OCI-LY7 (cell line): ENCODE measurements around the gene TULP4. TPM values are rescaled to one million over a fixed set of nuclear protein-coding genes. Genes with fewer than 3 reads are reported as not detected.

Source experiments
- BruUV-seq: library from RNA; stranded (reverse); fragments of 400-500 nt; replicated peaks from 2 replicates; lab custom pipeline; 2021; lab: Mats Ljungman, UMichigan
- CTCF ChIA-PET: fragments of 300-600 bp; sonication (Branson Sonifier 250); formaldehyde crosslinking; loops from one replicate; lab custom pipeline; 2022; ENCODE audit warnings: antibody characterized with exemption; ENCODE audit not compliant: unreplicated experiment; lab: Charles Lee
- POLR2A ChIA-PET: fragments of 300-600 bp; sonication (Branson Sonifier 250); formaldehyde crosslinking; loops from one replicate; lab custom pipeline; 2022; ENCODE audit warnings: antibody characterized with exemption; lab: Charles Lee
- DNase-seq: peaks from one replicate; pipeline ENCODE4 v3.0.0-alpha.2; 2015; ENCODE audit warnings: low spot score
- H2AFZ ChIP-seq: fragments of 200-600 bp; sonication (generic), shearing (Covaris generic); 2 replicates; pipeline ENCODE4 v1.6.1; 2014; ENCODE audit warnings: mild to moderate bottlenecking, antibody characterized with exemption, low read length, moderate library complexity
- H3K27ac ChIP-seq: fragments of 200-600 bp; sonication (generic); 2 replicates; pipeline ENCODE4 v1.5.1; 2014; ENCODE audit warnings: mixed run types, low read depth, mild to moderate bottlenecking, moderate library complexity, low read length, inconsistent platforms; ENCODE audit not compliant: poor library complexity, severe bottlenecking
- H3K36me3 ChIP-seq: fragments of 200-600 bp; sonication (generic); 2 replicates; pipeline ENCODE4 v1.6.1; 2014; ENCODE audit warnings: mild to moderate bottlenecking, antibody characterized with exemption, low read length, moderate library complexity, mixed read lengths; ENCODE audit not compliant: insufficient read depth
- H3K4me1 ChIP-seq: fragments of 200-600 bp; sonication (generic); 2 replicates; pipeline ENCODE4 v1.5.1; 2014; ENCODE audit warnings: mild to moderate bottlenecking, low read length; ENCODE audit not compliant: insufficient read depth, poor library complexity, severe bottlenecking
- H3K4me2 ChIP-seq: fragments of 200-600 bp; sonication (generic); 2 replicates; pipeline ENCODE4 v1.6.1; 2014; ENCODE audit warnings: mild to moderate bottlenecking, low read length
- H3K4me3 ChIP-seq: fragments of 200-600 bp; sonication (generic); 2 replicates; pipeline ENCODE4 v1.5.1; 2014; ENCODE audit warnings: mild to moderate bottlenecking, low read depth, low read length; ENCODE audit not compliant: poor library complexity, severe bottlenecking
- H3K79me2 ChIP-seq: fragments of 200-600 bp; sonication (generic); 2 replicates; pipeline ENCODE4 v1.6.1; 2016; ENCODE audit warnings: low read depth, mild to moderate bottlenecking, low read length, moderate library complexity, mixed read lengths; ENCODE audit not compliant: insufficient read depth
- H3K9me2 ChIP-seq: fragments of 200-600 bp; sonication (generic); 2 replicates; pipeline ENCODE4 v1.6.1; 2016; ENCODE audit warnings: mild to moderate bottlenecking, low read length, mixed read lengths; ENCODE audit not compliant: insufficient read depth
- H3K9me3 ChIP-seq: fragments of 200-600 bp; sonication (generic); 2 replicates; pipeline ENCODE4 v1.6.1; 2014; ENCODE audit warnings: mild to moderate bottlenecking, mixed run types, low read length, mixed read lengths
- H4K20me1 ChIP-seq: fragments of 200-600 bp; sonication (generic); 2 replicates; pipeline ENCODE4 v1.6.1; 2014; ENCODE audit warnings: mild to moderate bottlenecking, antibody characterized with exemption, low read length, moderate library complexity, mixed read lengths; ENCODE audit not compliant: insufficient read depth
- CTCF ChIP-seq: fragments of 200-600 bp; sonication (generic); conservative IDR thresholded peaks from 2 replicates; pipeline ENCODE4 v1.5.1; 2014; ENCODE audit warnings: mild to moderate bottlenecking, antibody characterized with exemption, low read length, moderate library complexity, mixed read lengths
- EZH2phosphoT487 ChIP-seq: fragments of 200-600 bp; sonication (generic); IDR thresholded peaks from 2 replicates; pipeline ENCODE4 v1.6.1; 2018; ENCODE audit warnings: low read depth, borderline replicate concordance, mild to moderate bottlenecking, mixed run types, antibody characterized with exemption, low read length, moderate library complexity, mixed read lengths
- intact Hi-C: fragments of 100-400 bp; cut with micrococcal nuclease; formaldehyde crosslinking; loops from one replicate; pipeline ENCODE4 v1.10.0; 2022; ENCODE audit not compliant: unreplicated experiment
- total RNA-seq, 2 experiments: library from RNA; depleted of rRNA in 1 of 2; stranded (reverse); fragments of >200 nt in 1 of 2; shearing (Covaris generic) in 1 of 2; gene quantifications; 2 replicates each; pipeline ENCODE4 v1.2.3, GENCODE V29; 2014 to 2022

TULP4 gene
- total RNA-seq, 2 experiments from 2014 or later, result 62.1 to 64.8 TPM

- no peaks in the 10 kb centered on the region for H3K9me2 ChIP-seq
- intact Hi-C loops, result no loop called here
- no peaks in the 10 kb centered on the region; the same call in 1 of the 2 replicates for H3K36me3 ChIP-seq
- no peaks in the 10 kb centered on the region for H4K20me1 ChIP-seq
- H3K27ac ChIP-seq, result no peak overlapping the region
- H3K4me3 ChIP-seq, result no peak overlapping the region
- no peaks in the 10 kb centered on the region for H3K4me1 ChIP-seq
- no peak for DNase-seq
- H2AFZ ChIP-seq, result no peak overlapping the region
- BruUV-seq, result no TSS peak
- H3K9me3 ChIP-seq, result peaks cover 7% of the 10 kb centered on the region
- no peak for TF ChIP-seq EZH2phosphoT487
- no peak for TF ChIP-seq CTCF
- POLR2A ChIA-PET, result interaction anchor here (0.6 to 2.0 kb wide), 4 partner anchors 13 to 851 kb away, joined by 3 to 10 read pairs (median 5); no protein-coding TSS in a partner anchor
- H3K79me2 ChIP-seq, result no peaks in the 10 kb centered on the region
- no peak overlapping the region for H3K4me2 ChIP-seq
- CTCF ChIA-PET, result interaction anchor here (0.5 to 0.6 kb wide), 2 partner anchors 14 to 17 kb away, joined by 3 to 4 read pairs; no protein-coding TSS in a partner anchor
Observed at GRCh38 chr6:158353883-158354877, 41.9 kb downstream of the TULP4 start.

GRCh38 chr6:158356586-158357546 is 44.6 kb downstream of the TULP4 start:
- no TSS peak for BruUV-seq
- Histone ChIP-seq H3K27ac (no peak overlapping the region), H4K20me1 (no peaks in the 10 kb centered on the region), H3K4me3 (no peak overlapping the region), H3K79me2 (no peaks in the 10 kb centered on the region), H3K4me2 (no peak overlapping the region), H3K4me1 (no peaks in the 10 kb centered on the region), H3K36me3 (no peaks in the 10 kb centered on the region), H2AFZ (no peak overlapping the region), H3K9me3 (no peaks in the 10 kb centered on the region), H3K9me2 (no peaks in the 10 kb centered on the region)
- DNase-seq, result no peak
- intact Hi-C loops, result no loop called here
- CTCF ChIA-PET, result no interaction called here
- POLR2A ChIA-PET, result no interaction called here
- TF ChIP-seq CTCF, result no peak
- no peak for TF ChIP-seq EZH2phosphoT487
